ENCODE results near the gene PLD2. TPM values are rescaled to one million over a fixed set of nuclear protein-coding genes. Genes with fewer than 3 reads are reported as not detected.
"Not testable (repeated sequence)": the region's sequence is repeated elsewhere in the genome, so short reads cannot be mapped to it uniquely, and the experiment has no call there.

PLD2 gene
- total RNA-seq, 1 donor from 2014 or later = 64.5 TPM

- TF ChIP-seq, protein P1, sequence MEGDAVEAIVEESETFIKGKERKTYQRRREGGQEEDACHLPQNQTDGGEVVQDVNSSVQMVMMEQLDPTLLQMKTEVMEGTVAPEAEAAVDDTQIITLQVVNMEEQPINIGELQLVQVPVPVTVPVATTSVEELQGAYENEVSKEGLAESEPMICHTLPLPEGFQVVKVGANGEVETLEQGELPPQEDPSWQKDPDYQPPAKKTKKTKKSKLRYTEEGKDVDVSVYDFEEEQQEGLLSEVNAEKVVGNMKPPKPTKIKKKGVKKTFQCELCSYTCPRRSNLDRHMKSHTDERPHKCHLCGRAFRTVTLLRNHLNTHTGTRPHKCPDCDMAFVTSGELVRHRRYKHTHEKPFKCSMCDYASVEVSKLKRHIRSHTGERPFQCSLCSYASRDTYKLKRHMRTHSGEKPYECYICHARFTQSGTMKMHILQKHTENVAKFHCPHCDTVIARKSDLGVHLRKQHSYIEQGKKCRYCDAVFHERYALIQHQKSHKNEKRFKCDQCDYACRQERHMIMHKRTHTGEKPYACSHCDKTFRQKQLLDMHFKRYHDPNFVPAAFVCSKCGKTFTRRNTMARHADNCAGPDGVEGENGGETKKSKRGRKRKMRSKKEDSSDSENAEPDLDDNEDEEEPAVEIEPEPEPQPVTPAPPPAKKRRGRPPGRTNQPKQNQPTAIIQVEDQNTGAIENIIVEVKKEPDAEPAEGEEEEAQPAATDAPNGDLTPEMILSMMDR (IDR thresholded peaks at IDR 0.05) = no peak
- Histone ChIP-seq H3K9me3 (no peaks in the 10 kb centered on the region), H3K4me3 (no peak overlapping the region), H3K27ac (no peak overlapping the region), H3K36me3 (peaks cover 0 to 5% of the 10 kb centered on the region in 2 donors), H3K27me3 (no peaks in the 10 kb centered on the region), H3K4me1 (peaks cover 0 to 13% of the 10 kb centered on the region in 2 donors)
- intact Hi-C loops (cut with DNase I) = no loop called here
- no peak for DNase-seq (ENCODE audit: low spot score in 2 of 2)
Measured at GRCh38 chr17:4859816-4860625, 53.1 kb downstream of the PLD2 start.

GRCh38 chr17:4860651-4861050, 53.7 kb downstream of the PLD2 start:
- peaks cover 0 to 5% of the 10 kb centered on the region in 2 donors for H3K36me3 ChIP-seq
- intact Hi-C loops (cut with DNase I) = no loop called here
- H3K27me3 ChIP-seq = no peaks in the 10 kb centered on the region
- no peak overlapping the region for H3K27ac ChIP-seq
- peaks cover 0 to 13% of the 10 kb centered on the region in 2 donors for H3K4me1 ChIP-seq
- TF ChIP-seq, protein P1 (IDR thresholded peaks at IDR 0.05) = no peak
- H3K9me3 ChIP-seq = no peaks in the 10 kb centered on the region
- H3K4me3 ChIP-seq = no peak overlapping the region
- no peak for DNase-seq (ENCODE audit: low spot score in 2 of 2)

DNA sequence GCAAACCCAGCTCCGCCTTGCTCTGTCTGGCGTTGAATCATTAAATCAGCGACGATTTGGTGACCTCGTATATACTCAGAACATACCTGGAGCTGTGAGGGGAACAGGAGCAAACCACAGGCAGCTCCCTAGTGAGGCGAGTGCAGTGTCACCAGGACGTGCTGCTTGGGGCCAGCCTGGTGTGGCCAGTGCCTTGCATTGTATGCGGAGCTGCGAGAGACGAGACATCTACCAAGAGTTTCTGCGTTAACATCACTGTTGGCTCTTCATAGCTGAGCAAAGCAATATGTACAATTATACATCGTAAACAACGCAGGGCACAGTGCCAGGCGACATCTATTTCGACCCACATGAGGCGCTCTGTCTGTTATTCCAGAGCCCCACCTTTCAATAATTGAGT, 54.1 kb downstream of the PLD2 start:
- TF ChIP-seq, protein P1 (IDR thresholded peaks at IDR 0.05) = no peak
- Histone ChIP-seq H3K36me3 (peaks cover 0 to 5% of the 10 kb centered on the region in 2 donors), H3K4me3 (no peak overlapping the region), H3K27me3 (no peaks in the 10 kb centered on the region), H3K4me1 (peaks cover 0 to 13% of the 10 kb centered on the region in 2 donors), H3K9me3 (no peaks in the 10 kb centered on the region), H3K27ac (no peak overlapping the region)
- DNase-seq (ENCODE audit: low spot score in 2 of 2) = no peak
- intact Hi-C loops (cut with DNase I) = no loop called here

- peaks cover 0 to 11% of the 10 kb centered on the region in 2 donors for H3K4me1 ChIP-seq
- intact Hi-C loops (cut with DNase I) = no loop called here
Measured at GRCh38 chr17:4862720-4863119, 55.8 kb downstream of the PLD2 start.

GRCh38 chr17:4863321-4863720, 56.4 kb downstream of the PLD2 start:
- intact Hi-C loops (cut with DNase I) = no loop called here
- H3K27me3 ChIP-seq = no peaks in the 10 kb centered on the region
- H3K4me3 ChIP-seq = no peak overlapping the region
- no peak for DNase-seq (ENCODE audit: low spot score in 2 of 2)
- peaks cover 0 to 5% of the 10 kb centered on the region in 2 donors for H3K36me3 ChIP-seq
- H3K27ac ChIP-seq = no peak overlapping the region
- TF ChIP-seq, protein P1 (IDR thresholded peaks at IDR 0.05) = no peak
- no peaks in the 10 kb centered on the region for H3K9me3 ChIP-seq
- H3K4me1 ChIP-seq = peaks cover 0 to 6% of the 10 kb centered on the region in 2 donors

More at GRCh38 chr17:4862720-4863119, 55.8 kb downstream of the PLD2 start:
- Histone ChIP-seq H3K27ac (no peak overlapping the region), H3K36me3 (peaks cover 0 to 5% of the 10 kb centered on the region in 2 donors), H3K9me3 (no peaks in the 10 kb centered on the region), H3K27me3 (no peaks in the 10 kb centered on the region), H3K4me3 (no peak overlapping the region)
- TF ChIP-seq, protein P1 (IDR thresholded peaks at IDR 0.05) = no peak
- no peak for DNase-seq (ENCODE audit: low spot score in 2 of 2)

DNA sequence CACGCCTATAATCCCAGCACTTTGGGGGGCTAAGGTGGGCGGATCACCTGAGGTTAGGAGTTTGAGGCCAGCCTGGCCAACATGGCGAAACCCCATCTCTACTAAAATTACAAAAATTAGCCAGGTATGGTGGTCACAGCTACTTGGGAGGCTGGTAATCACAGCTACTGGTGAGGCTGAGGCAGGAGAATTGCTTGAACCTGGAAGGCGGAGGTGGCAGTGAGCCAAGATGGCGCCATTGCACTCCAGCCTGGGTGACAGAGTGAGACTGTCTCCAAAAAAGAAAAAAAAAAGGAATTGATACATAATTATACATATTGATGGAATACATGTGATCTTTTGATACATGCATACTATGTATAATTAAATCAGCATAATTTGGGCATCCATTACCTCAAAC, 60.6 kb downstream of the PLD2 start:
- H3K27ac ChIP-seq; H3K9me3 ChIP-seq; H3K36me3 ChIP-seq; H3K4me1 ChIP-seq; DNase-seq (ENCODE audit: low spot score in 2 of 2); intact Hi-C loops (cut with DNase I); H3K27me3 ChIP-seq; H3K4me3 ChIP-seq: not testable (repeated sequence)

- H3K4me1 ChIP-seq; H3K27ac ChIP-seq; H3K36me3 ChIP-seq; H3K9me3 ChIP-seq; H3K27me3 ChIP-seq; H3K4me3 ChIP-seq; DNase-seq (ENCODE audit: low spot score in 2 of 2); intact Hi-C loops (cut with DNase I): not testable (repeated sequence)
Measured at GRCh38 chr17:4869058-4869998, 62.4 kb downstream of the PLD2 start.
